T1000 (cell line): ENCODE results near the gene EGFLAM.
A peak's percentile ranks its signal among the peaks of the same experiment; 100 is the strongest.

ENCODE experiments used
- DNase-seq: peaks from one replicate; lab custom pipeline; 2025; ENCODE audit warnings: mixed read lengths; lab: John Stamatoyannopoulos, UW

Gene EGFLAM

GRCh38 chr5:38447786-38448185 is 189.4 kb downstream of the EGFLAM start:
- DNase-seq: no peak

GRCh38 chr5:38448568-38449350 is 190.4 kb downstream of the EGFLAM start:
- DNase-seq: no peak

GRCh38 chr5:38450627-38451026 is 192.3 kb downstream of the EGFLAM start:
- DNase-seq: no peak

GRCh38 chr5:38451074-38451725 is 192.8 kb downstream of the EGFLAM start:
- DNase-seq: no peak

GRCh38 chr5:38452201-38452600 is 193.8 kb downstream of the EGFLAM start:
- no peak for DNase-seq

GRCh38 chr5:38453506-38453905 is 195.1 kb downstream of the EGFLAM start:
- DNase-seq: no peak

GRCh38 chr5:38453921-38454320 is 195.6 kb downstream of the EGFLAM start:
- DNase-seq: no peak

- DNase-seq: no peak
Measured at GRCh38 chr5:38455796-38456330, 197.5 kb downstream of the EGFLAM start.

GRCh38 chr5:38456657-38457399 is 198.5 kb downstream of the EGFLAM start:
- no peak for DNase-seq

GRCh38 chr5:38458174-38458573 is 199.8 kb downstream of the EGFLAM start:
- no peak for DNase-seq

- no peak for DNase-seq
Measured at GRCh38 chr5:38462976-38463633, 204.7 kb downstream of the EGFLAM start.

- DNase-seq: peak; percentile 60
Measured at GRCh38 chr5:38463634-38464521, 205.5 kb downstream of the EGFLAM start.

GRCh38 chr5:38465061-38465460 is 206.7 kb downstream of the EGFLAM start:
- DNase-seq: no peak

- no peak for DNase-seq
Measured at GRCh38 chr5:38465702-38466423, 207.5 kb downstream of the EGFLAM start.

GRCh38 chr5:38466424-38467189 is 208.2 kb downstream of the EGFLAM start:
- DNase-seq: no peak

- no peak for DNase-seq
Measured at GRCh38 chr5:38467353-38468040, 209.1 kb downstream of the EGFLAM start.

- DNase-seq: peak; percentile 66
Measured at GRCh38 chr5:38468202-38468673, 209.9 kb downstream of the EGFLAM start.

GRCh38 chr5:38468978-38469706 is 210.8 kb downstream of the EGFLAM start:
- no peak for DNase-seq
